Sigmoid colon (tissue), 7 donors: Measurements from ENCODE around the gene C12orf57. TPM values are rescaled to one million over a fixed set of nuclear protein-coding genes. Genes with fewer than 3 reads are reported as not detected.

Experiments used
- DNase-seq: peaks from one replicate; pipeline ENCODE4 v3.0.0-alpha.2; 2019
- H3K27ac ChIP-seq, 4 donors: fragments of 200-600 bp; sonication (generic); one replicate each; pipeline ENCODE4 v1.5.1; 2016 to 2019; ENCODE audit warnings: mild to moderate bottlenecking in 1 of 4
- H3K27me3 ChIP-seq, 3 donors: fragments of 200-600 bp; sonication (generic); one replicate each; pipeline ENCODE4 v1.5.1; 2019; ENCODE audit warnings: mild to moderate bottlenecking in 1 of 3
- H3K36me3 ChIP-seq, 4 donors: fragments of 200-600 bp; sonication (generic); one replicate each; pipeline ENCODE4 v1.5.1; 2016 to 2019
- H3K4me1 ChIP-seq, 4 donors: fragments of 200-600 bp; sonication (generic); one replicate each; pipeline ENCODE4 v1.5.1; 2017 to 2019
- H3K4me3 ChIP-seq, 4 donors: fragments of 200-600 bp; sonication (generic); one replicate each; pipeline ENCODE4 v1.5.1; 2017 to 2019; ENCODE audit warnings: mild to moderate bottlenecking in 2 of 4, moderate library complexity in 1 of 4
- H3K9me3 ChIP-seq, 4 donors: fragments of 200-600 bp in 3 of 4; sonication (generic) in 3 of 4; one replicate each; pipeline versions ENCODE4 v1.5.1 to v1.6.1; 2013 to 2019
- CTCF ChIP-seq, 4 experiments: fragments of 450-650 bp in 3 of 4; fragments of 200-600 bp in 1 of 4; IDR thresholded peaks; one replicate each; pipeline ENCODE4 v1.5.1; 2016 to 2019; ENCODE audit warnings: antibody characterized with exemption in 4 of 4, mild to moderate bottlenecking in 3 of 4, moderate library complexity in 2 of 4
- EP300 ChIP-seq, 4 donors: sonication (generic); formaldehyde crosslinking; IDR thresholded peaks; one replicate each; pipeline ENCODE4 v1.6.1; 2017; ENCODE audit warnings: antibody characterized with exemption in 4 of 4
- POLR2A ChIP-seq, 2 donors: fragments of 450-650 bp; IDR thresholded peaks; one replicate each; pipeline ENCODE4 v1.6.1; 2016; ENCODE audit warnings: antibody characterized with exemption in 2 of 2, mild to moderate bottlenecking in 2 of 2, moderate library complexity in 2 of 2
- POLR2AphosphoS5 ChIP-seq, 4 donors: sonication (generic); formaldehyde crosslinking; IDR thresholded peaks; one replicate each; pipeline ENCODE4 v1.6.1; 2017; ENCODE audit warnings: antibody characterized with exemption in 4 of 4
- WGBS, 2 donors: extraction: QIAGEN DNeasy Blood & Tissue Kit; methylation state at CpG; one replicate each; pipeline ENCODE4 v1.1.7; 2013; 5-methylcytosine and 5-hydroxymethylcytosine counted together
- intact Hi-C: fragments of 100-400 bp; cut with DNase I; formaldehyde crosslinking; loops from one replicate; pipeline ENCODE4 v1.15.1; 2023
- polyA plus RNA-seq, 3 donors: library from polyadenylated mRNA; stranded (reverse); fragments of 200-250 nt; gene quantifications; one replicate each; pipeline ENCODE4 v1.2.3, GENCODE V29; 2013
- total RNA-seq, 4 donors: library from RNA; depleted of rRNA; stranded (reverse); fragments of >200 nt; gene quantifications; one replicate each; pipeline ENCODE4 v1.1.0, GENCODE V29; 2016
- donor health status: healthy with polysubstance abuse.
- donor health status: Bipolar disorder and iron deficiency.
- donor health status: healthy.

The C12orf57 gene
- total and polyA plus RNA-seq, 7 donors = 305 to 810 (median 623) TPM

GRCh38 chr12:6946920-6947374 lies 3.1 kb downstream of the C12orf57 start:
- intact Hi-C loops = no loop called here
- no peak for TF ChIP-seq POLR2A (IDR thresholded peaks at IDR 0.05)
- no peak for TF ChIP-seq POLR2AphosphoS5 (IDR thresholded peaks at IDR 0.05)
- TF ChIP-seq CTCF (IDR thresholded peaks at IDR 0.05) = no peak
- no peak for TF ChIP-seq EP300 (IDR thresholded peaks at IDR 0.05)
- Histone ChIP-seq H3K36me3 (peaks cover 0 to 16% (median under 1%) of the 10 kb centered on the region in 4 donors), H3K4me1 (peaks cover 0 to 41% (median 31%) of the 10 kb centered on the region in 4 donors), H3K9me3 (no peaks in the 10 kb centered on the region), H3K27ac (peak overlapping the region in 3 of 4 donors; percentile 39 to 99 (median 52)), H3K4me3 (peak overlapping the region in 2 of 4 donors; percentile 6 to 16), H3K27me3 (no peaks in the 10 kb centered on the region)
- WGBS, 2 donors = 28 to 58% methylated on average over 8 of the region's 8 CpGs
- no peak for DNase-seq

- Histone ChIP-seq H3K4me3 (no peak overlapping the region), H3K27me3 (no peaks in the 10 kb centered on the region), H3K4me1 (peaks cover 0 to 35% (median 26%) of the 10 kb centered on the region in 4 donors), H3K27ac (no peak overlapping the region), H3K9me3 (no peaks in the 10 kb centered on the region), H3K36me3 (peaks cover 0 to 12% (median 0%) of the 10 kb centered on the region in 4 donors)
- TF ChIP-seq POLR2AphosphoS5 (IDR thresholded peaks at IDR 0.05) (no peak), POLR2A (IDR thresholded peaks at IDR 0.05) (no peak), EP300 (IDR thresholded peaks at IDR 0.05) (no peak)
- intact Hi-C loops = no loop called here
- DNase-seq = no peak
- WGBS, 2 donors = 87% methylated on average over 8 of the region's 8 CpGs
Observed at GRCh38 chr12:6947615-6948014, 3.8 kb downstream of the C12orf57 start.

- H3K27me3 ChIP-seq = no peaks in the 10 kb centered on the region
- no peak for DNase-seq
- peaks cover 0 to 27% (median 19%) of the 10 kb centered on the region in 4 donors for H3K4me1 ChIP-seq
- peaks cover 0 to 12% (median 0%) of the 10 kb centered on the region in 4 donors for H3K36me3 ChIP-seq
- WGBS, 2 donors = 75 to 87% methylated on average over 15 of the region's 15 CpGs
- H3K9me3 ChIP-seq = no peaks in the 10 kb centered on the region
- TF ChIP-seq POLR2AphosphoS5 (IDR thresholded peaks at IDR 0.05) (no peak), CTCF (IDR thresholded peaks at IDR 0.05) (no peak), POLR2A (IDR thresholded peaks at IDR 0.05) (no peak), EP300 (IDR thresholded peaks at IDR 0.05) (no peak)
- no peak overlapping the region for H3K27ac ChIP-seq
- intact Hi-C loops = no loop called here
- H3K4me3 ChIP-seq = no peak overlapping the region
Observed at GRCh38 chr12:6948873-6949594, 5.2 kb downstream of the C12orf57 start.

GRCh38 chr12:6950401-6950801 lies 6.6 kb downstream of the C12orf57 start:
- H3K27me3 ChIP-seq = no peaks in the 10 kb centered on the region
- H3K4me3 ChIP-seq = no peak overlapping the region
- no peaks in the 10 kb centered on the region for H3K9me3 ChIP-seq
- H3K4me1 ChIP-seq = peaks cover 0 to 17% (median 12%) of the 10 kb centered on the region in 4 donors
- TF ChIP-seq EP300 (IDR thresholded peaks at IDR 0.05) (no peak), POLR2AphosphoS5 (IDR thresholded peaks at IDR 0.05) (no peak), POLR2A (IDR thresholded peaks at IDR 0.05) (no peak), CTCF (IDR thresholded peaks at IDR 0.05) (no peak)
- 54 to 87% methylated on average over 1 of the region's 1 CpG for WGBS, 2 donors
- H3K36me3 ChIP-seq = peaks cover 0 to 12% (median 0%) of the 10 kb centered on the region in 4 donors
- peak overlapping the region in 1 of 4 donors; percentile 57 for H3K27ac ChIP-seq
- DNase-seq = peak; percentile 36
- intact Hi-C loops = no loop called here

- H3K9me3 ChIP-seq = no peaks in the 10 kb centered on the region
- 43 to 77% methylated on average over 25 of the region's 25 CpGs for WGBS, 2 donors
Observed at GRCh38 chr12:6950811-6951540, 7.2 kb downstream of the C12orf57 start, which contains the start of gene PTPN6. TSS of gene PTPN6 (plus strand) at chr12:6951356. CDS start at chr12:6951513, 157 bp downstream.

More at GRCh38 chr12:6950811-6951540, 7.2 kb downstream of the C12orf57 start, which contains the start of gene PTPN6:
- peak; percentile 75 for DNase-seq
- peak within 1 kb of the TSS; percentile 50 to 57 (median 54) for H3K27ac ChIP-seq
- peaks cover 0 to 11% (median 7%) of the 10 kb centered on the region in 4 donors for H3K4me1 ChIP-seq
- intact Hi-C loops = no loop called here
- TF ChIP-seq POLR2A (IDR thresholded peaks at IDR 0.05) (no peak), POLR2AphosphoS5 (IDR thresholded peaks at IDR 0.05) (peak in 2 of 4 donors; percentile 11 to 24)
- peak within 1 kb of the TSS in 3 of 4 donors; percentile 21 to 48 (median 31) for H3K4me3 ChIP-seq
- no peaks in the 10 kb centered on the region for H3K27me3 ChIP-seq
- peaks cover 0 to 7% (median 0%) of the 10 kb centered on the region in 4 donors for H3K36me3 ChIP-seq
